T-helper 17 cell (primary cell): ENCODE results near the gene PLIN1. TPM values are rescaled to one million over a fixed set of nuclear protein-coding genes. Genes with fewer than 3 reads are reported as not detected.

ENCODE experiments used
- ATAC-seq: fragments of 150-1000 bp; cut with Tn5 transposase; 2 replicates; pipeline ENCODE4 v1.10.0; 2021; ENCODE audit warnings: mild to moderate bottlenecking, moderate library complexity
- DNase-seq, 3 donors: peaks; one replicate each; pipeline versions ENCODE4 v3.0.0 to v3.0.0-alpha.2; 2020 to 2021
- H3K9me3 ChIP-seq: one replicate; pipeline ENCODE4 v1.7.0; 2013; ENCODE audit warnings: low read length, mild to moderate bottlenecking; ENCODE audit not compliant: control insufficient read depth, poor library complexity, severe bottlenecking
- H3K27ac Mint-ChIP-seq: one replicate; pipeline ENCODE4 v1.8.0; 2022; ENCODE audit warnings: mild to moderate bottlenecking, moderate library complexity, mixed read lengths
- H3K27me3 Mint-ChIP-seq: one replicate; pipeline ENCODE4 v1.8.0; 2022; ENCODE audit warnings: mixed read lengths
- H3K36me3 Mint-ChIP-seq: one replicate; pipeline ENCODE4 v1.8.0; 2022; ENCODE audit warnings: low read depth, mixed read lengths
- H3K4me1 Mint-ChIP-seq: one replicate; pipeline ENCODE4 v1.8.0; 2022; ENCODE audit warnings: mild to moderate bottlenecking, mixed read lengths
- H3K4me3 Mint-ChIP-seq: one replicate; pipeline ENCODE4 v1.8.0; 2022; ENCODE audit warnings: mild to moderate bottlenecking, moderate library complexity, mixed read lengths
- total RNA-seq, 4 donors: library from RNA in 2 of 4; stranded (reverse) in 2 of 4; gene quantifications; one replicate each; pipeline ENCODE4 v1.2.3 and lab custom pipeline; 2022 to 2026

The PLIN1 gene
- total RNA-seq, 2 donors from 2014 or later = 0.10 to 0.12 TPM

DNA sequence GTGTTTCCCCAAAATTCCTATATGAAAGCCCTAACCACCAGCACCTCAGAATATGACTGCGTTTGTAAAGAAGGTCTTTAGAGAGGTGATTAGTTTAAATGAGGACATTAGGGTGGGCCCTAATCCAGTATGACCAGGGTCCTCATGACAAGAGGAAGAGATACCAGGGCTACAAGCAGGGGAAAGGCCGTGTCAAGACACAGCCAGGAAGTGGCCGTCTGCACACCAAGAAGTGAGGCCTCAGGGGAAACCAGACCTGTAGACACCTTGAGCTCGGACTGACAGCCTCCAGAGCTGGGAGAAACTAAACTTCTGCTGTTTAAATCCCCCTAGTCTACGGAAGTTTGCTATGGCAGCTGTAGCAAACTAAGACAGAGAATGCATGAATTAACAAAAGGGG is 38.1 kb downstream of the PLIN1 start:
- Mint-ChIP-seq H3K4me1 (peaks cover 2% of the 10 kb centered on the region), H3K27me3 (peaks cover 4% of the 10 kb centered on the region), H3K4me3 (no peak overlapping the region), H3K36me3 (no peaks in the 10 kb centered on the region), H3K27ac (no peak overlapping the region)
- ATAC-seq (no peak), DNase-seq (no peak)
- H3K9me3 ChIP-seq = no peaks in the 10 kb centered on the region

GRCh38 chr15:89640245-89640644 is 38.9 kb downstream of the PLIN1 start:
- no peak for ATAC-seq
- H3K4me3 Mint-ChIP-seq = no peak overlapping the region
- H3K27me3 Mint-ChIP-seq = peaks cover 4% of the 10 kb centered on the region
- H3K9me3 ChIP-seq = no peaks in the 10 kb centered on the region
- DNase-seq = no peak
- H3K4me1 Mint-ChIP-seq = no peaks in the 10 kb centered on the region
- H3K36me3 Mint-ChIP-seq = no peaks in the 10 kb centered on the region
- H3K27ac Mint-ChIP-seq = no peak overlapping the region

- Mint-ChIP-seq H3K27me3 (peaks cover 13% of the 10 kb centered on the region), H3K4me3 (no peak overlapping the region), H3K4me1 (no peaks in the 10 kb centered on the region), H3K36me3 (no peaks in the 10 kb centered on the region), H3K27ac (no peak overlapping the region)
- no peaks in the 10 kb centered on the region for H3K9me3 ChIP-seq
- no peak for DNase-seq
- no peak for ATAC-seq
Measured at GRCh38 chr15:89633585-89633984, 45.6 kb downstream of the PLIN1 start.

DNA sequence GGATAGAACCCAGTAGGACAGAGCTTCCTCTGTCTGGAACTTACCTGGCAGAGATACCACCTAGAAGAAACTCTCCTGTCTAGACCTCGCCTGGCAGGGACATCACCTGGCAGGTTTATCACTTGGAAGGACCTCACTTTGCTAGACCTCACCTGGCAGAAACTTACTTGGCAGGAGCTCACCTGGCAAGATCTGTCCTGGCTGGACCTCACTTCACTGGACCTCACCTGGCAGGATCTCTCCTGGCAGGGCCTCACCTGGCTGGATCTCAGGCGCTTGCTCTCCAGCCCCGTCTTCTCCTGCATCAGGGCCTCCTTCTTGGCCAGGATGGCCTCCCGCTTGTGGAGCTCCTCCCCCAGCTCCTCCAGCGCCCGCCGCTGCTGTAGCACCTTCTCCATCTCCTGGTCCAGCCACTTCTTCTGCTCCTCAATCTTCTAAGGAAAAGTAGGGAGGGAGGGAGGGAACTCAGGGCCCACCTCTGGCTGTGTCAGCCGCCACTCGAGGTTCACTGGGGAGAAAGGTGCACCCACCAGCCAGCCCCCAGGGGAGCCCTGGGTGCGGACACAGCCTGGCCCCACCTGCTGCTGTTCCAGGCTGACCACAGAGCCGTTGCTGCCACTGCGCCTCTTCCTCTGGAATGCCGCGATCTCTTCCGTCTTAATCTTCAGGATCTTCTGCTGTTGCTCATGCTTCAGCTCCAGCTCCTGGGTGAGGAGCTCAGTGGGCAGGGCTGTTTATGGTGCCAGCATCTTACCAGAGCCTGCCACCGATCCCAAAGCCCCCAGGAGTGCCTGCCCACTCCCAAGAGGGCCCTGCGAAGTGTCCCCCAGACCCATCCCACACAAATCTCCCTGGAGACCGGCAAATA is 46.4 kb downstream of the PLIN1 start:
- DNase-seq (no peak), ATAC-seq (no peak)
- H3K4me1 Mint-ChIP-seq = no peaks in the 10 kb centered on the region
- H3K9me3 ChIP-seq = no peaks in the 10 kb centered on the region
- H3K4me3 Mint-ChIP-seq = no peak overlapping the region
- H3K36me3 Mint-ChIP-seq = no peaks in the 10 kb centered on the region
- H3K27ac Mint-ChIP-seq = no peak overlapping the region
- H3K27me3 Mint-ChIP-seq = peaks cover 13% of the 10 kb centered on the region

DNA sequence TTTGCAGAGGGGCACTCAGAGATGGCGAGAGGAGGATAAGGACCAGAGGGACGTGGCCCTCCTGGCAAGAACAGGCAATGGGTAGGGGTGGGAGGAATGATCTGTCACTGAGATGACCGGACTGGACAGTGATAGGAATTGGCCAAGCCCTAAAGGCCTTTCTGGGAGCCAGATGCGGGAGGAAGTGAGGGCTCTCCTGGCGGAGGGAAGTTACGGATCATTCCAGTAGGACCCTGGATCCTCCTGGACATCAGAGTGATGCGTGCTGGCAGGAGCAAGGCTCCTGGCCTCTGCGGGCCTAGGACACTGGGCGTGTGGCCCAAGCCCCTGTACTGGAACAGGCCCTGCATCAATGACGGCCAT is 47.3 kb downstream of the PLIN1 start:
- DNase-seq = no peak
- H3K27ac Mint-ChIP-seq = no peak overlapping the region
- ATAC-seq = no peak
- H3K4me3 Mint-ChIP-seq = no peak overlapping the region
- H3K9me3 ChIP-seq = no peaks in the 10 kb centered on the region
- H3K27me3 Mint-ChIP-seq = peaks cover 13% of the 10 kb centered on the region
- no peaks in the 10 kb centered on the region for H3K36me3 Mint-ChIP-seq
- H3K4me1 Mint-ChIP-seq = no peaks in the 10 kb centered on the region

DNA sequence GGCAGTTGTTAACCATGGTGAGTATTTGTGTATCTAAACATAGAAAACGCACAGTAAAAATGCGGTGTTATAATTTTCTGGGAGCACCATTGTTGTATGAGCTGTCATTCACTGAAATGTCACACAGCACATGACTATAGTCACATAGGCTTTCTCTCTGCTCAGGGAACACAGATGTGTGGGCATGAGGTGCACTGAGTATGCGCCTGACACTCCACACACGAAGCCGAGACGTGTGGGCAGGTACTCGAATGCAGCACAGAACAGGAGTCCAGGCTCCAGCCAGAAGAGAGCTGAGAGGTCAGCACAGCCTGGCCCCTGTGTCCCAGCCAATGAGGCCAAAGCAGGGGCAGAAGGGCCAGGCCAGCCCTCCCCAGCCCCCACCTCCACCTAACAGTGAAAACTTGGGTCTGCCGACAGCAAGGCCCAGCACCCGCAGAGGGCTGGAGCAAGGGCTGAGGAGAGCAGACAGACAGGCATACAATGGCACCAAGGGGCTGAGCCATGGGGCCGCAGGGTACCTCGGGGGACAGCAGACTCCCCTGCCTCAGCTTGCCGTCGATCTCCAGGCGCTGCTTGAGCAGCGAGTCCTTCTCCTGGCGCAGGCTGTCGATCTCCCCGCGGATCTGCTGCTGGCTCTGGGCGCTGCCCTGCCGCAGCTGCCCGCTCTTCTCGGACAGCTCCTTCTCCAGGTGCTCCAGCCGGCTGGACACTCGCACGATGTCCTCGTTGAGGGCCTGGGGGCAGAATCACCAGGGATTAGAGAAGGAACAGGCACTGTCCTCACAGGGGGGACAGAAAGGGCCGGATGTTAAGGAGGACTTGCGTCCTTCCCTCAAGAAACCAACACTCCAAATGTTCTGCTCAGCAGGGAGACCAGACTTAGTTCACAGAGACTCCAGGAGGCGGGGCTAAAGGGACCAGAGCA is 47.9 kb downstream of the PLIN1 start:
- DNase-seq = no peak
- no peaks in the 10 kb centered on the region for H3K36me3 Mint-ChIP-seq

DNA sequence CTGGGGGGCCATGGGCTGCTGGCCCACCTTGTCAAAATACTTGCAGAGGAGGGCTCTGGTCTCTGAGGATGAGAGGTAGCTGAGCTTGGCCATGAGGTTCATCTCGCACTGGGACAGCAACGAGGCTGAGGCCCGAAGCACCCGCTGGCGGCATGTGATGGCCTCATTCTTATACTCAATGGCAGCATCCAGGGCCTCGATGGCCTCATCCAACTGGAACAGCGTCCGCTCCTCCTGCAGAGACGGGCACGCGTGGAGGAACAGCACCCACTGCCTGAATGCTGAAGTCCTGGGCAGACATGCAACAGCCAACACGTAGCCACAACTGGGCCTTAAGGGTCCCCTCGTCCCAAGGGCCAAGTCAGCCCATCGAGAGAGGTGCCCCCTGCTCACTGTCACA is 48.9 kb downstream of the PLIN1 start:
- H3K4me3 Mint-ChIP-seq = no peak overlapping the region
- peaks cover 13% of the 10 kb centered on the region for H3K27me3 Mint-ChIP-seq
- H3K4me1 Mint-ChIP-seq = no peaks in the 10 kb centered on the region
- DNase-seq (no peak), ATAC-seq (no peak)
- no peaks in the 10 kb centered on the region for H3K36me3 Mint-ChIP-seq
- H3K27ac Mint-ChIP-seq = no peak overlapping the region
- no peaks in the 10 kb centered on the region for H3K9me3 ChIP-seq

More for the DNA sequence above, 47.9 kb downstream of the PLIN1 start:
- ATAC-seq = no peak
- Mint-ChIP-seq H3K4me1 (no peaks in the 10 kb centered on the region), H3K4me3 (no peak overlapping the region), H3K27ac (no peak overlapping the region), H3K27me3 (peaks cover 13% of the 10 kb centered on the region)
- no peaks in the 10 kb centered on the region for H3K9me3 ChIP-seq

GRCh38 chr15:89629829-89630228 is 49.3 kb downstream of the PLIN1 start:
- Mint-ChIP-seq H3K4me3 (no peak overlapping the region), H3K27me3 (peaks cover 13% of the 10 kb centered on the region), H3K27ac (no peak overlapping the region), H3K4me1 (no peaks in the 10 kb centered on the region), H3K36me3 (no peaks in the 10 kb centered on the region)
- H3K9me3 ChIP-seq = no peaks in the 10 kb centered on the region
- DNase-seq = no peak
- no peak for ATAC-seq

- Mint-ChIP-seq H3K36me3 (no peaks in the 10 kb centered on the region), H3K27me3 (peaks cover 13% of the 10 kb centered on the region), H3K4me1 (no peaks in the 10 kb centered on the region), H3K4me3 (no peak overlapping the region), H3K27ac (no peak overlapping the region)
- ATAC-seq = no peak
- H3K9me3 ChIP-seq = no peaks in the 10 kb centered on the region
- DNase-seq = no peak
Measured at GRCh38 chr15:89628806-89629715, 50.1 kb downstream of the PLIN1 start.

DNA sequence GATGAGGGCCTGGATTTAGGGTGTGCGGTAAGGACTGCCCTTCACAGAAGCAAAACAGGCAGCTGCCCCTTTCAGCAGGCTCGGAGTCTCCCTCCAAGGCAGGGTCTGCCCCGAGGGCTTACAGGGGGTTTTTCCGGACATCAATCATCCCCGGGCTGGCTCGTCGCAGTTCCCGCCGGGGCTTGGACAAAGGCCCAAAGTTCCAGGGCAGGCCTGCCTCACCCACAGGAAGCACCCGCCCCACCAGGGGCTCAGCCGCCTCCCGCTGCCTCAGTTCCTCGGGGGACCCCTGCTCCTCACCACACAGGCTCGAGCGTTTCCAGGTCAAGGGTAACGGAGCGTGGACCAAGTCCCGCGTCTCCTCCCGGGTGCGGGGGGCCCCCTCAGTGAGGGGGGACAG is 50.9 kb downstream of the PLIN1 start:
- Mint-ChIP-seq H3K36me3 (no peaks in the 10 kb centered on the region), H3K4me3 (no peak overlapping the region)

DNA sequence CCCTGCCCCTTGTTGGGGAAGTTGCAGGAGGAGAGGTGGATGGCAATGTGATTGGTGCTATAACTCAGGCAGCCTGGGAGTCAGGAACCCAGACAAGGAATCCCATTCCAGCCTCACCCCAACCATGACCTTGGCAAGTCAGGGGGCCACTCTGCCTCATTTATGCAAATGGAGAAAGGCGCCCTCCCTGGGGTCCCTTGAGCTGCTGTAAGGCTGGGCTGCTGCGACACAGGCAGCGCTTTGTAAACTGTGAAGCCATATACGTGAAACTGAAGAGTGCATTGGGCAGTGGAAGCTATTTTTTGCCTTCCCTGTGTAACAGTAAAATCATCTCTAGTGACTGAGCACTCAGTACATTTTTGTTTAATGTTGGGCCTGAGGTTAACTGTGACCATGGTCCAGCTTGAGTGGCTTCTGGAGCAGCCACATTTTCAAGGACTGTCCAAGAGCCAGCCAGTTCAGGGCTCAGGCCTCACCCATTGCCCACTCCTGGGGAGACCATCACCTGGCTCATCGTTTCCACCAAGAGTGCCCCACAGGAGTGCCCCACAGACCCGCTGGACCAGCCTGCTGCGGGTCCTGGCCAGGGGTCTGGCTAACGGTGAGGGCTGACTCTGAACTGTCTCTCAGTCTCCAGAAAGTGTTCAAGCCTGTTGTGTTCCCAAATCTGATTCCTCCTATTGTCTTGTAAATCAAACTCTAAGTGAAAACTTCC is 51.8 kb downstream of the PLIN1 start:
- no peak for ATAC-seq
- Mint-ChIP-seq H3K4me1 (no peaks in the 10 kb centered on the region), H3K27ac (no peak overlapping the region), H3K4me3 (no peak overlapping the region), H3K27me3 (no peaks in the 10 kb centered on the region), H3K36me3 (no peaks in the 10 kb centered on the region)
- DNase-seq = no peak
- H3K9me3 ChIP-seq = no peaks in the 10 kb centered on the region

More for the DNA sequence above, 50.9 kb downstream of the PLIN1 start:
- Mint-ChIP-seq H3K4me1 (no peaks in the 10 kb centered on the region), H3K27ac (no peak overlapping the region), H3K27me3 (peaks cover 6% of the 10 kb centered on the region)
- no peak for ATAC-seq
- DNase-seq = no peak
- H3K9me3 ChIP-seq = no peaks in the 10 kb centered on the region

GRCh38 chr15:89625716-89626115 is 53.5 kb downstream of the PLIN1 start:
- H3K9me3 ChIP-seq = no peaks in the 10 kb centered on the region
- ATAC-seq (no peak), DNase-seq (no peak)
- Mint-ChIP-seq H3K4me1 (no peaks in the 10 kb centered on the region), H3K4me3 (no peak overlapping the region), H3K27me3 (no peaks in the 10 kb centered on the region), H3K36me3 (no peaks in the 10 kb centered on the region), H3K27ac (no peak overlapping the region)
